Islet of Langerhans (tissue), 1 donor: ENCODE results near the gene MRPL55.

Source experiments
- FAIRE-seq: peaks from one replicate; lab custom pipeline; 2011; peaks lifted over from hg19 to GRCh38; lab: Jason Lieb, UNC

MRPL55 gene

DNA sequence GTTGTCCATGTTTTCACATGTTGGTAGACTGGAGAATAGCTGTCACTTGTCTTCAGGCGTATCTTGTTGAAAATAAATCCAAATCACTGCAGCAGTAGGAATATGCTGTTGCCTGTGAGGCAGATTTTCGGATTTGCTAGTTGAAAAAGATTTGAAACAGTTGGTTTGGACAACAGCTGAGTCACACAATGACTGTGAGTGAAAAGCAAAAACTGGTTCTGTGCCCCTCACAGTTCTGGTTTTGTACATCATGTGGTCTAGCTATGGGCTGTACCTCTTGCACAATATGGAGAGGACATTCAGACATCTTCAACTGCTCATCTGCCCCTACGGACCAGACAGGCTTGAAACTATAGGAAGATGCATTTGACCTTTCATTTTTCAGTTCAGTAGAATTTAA, 24.8 kb downstream of the MRPL55 start:
- no peak for FAIRE-seq

- FAIRE-seq = no peak
Measured at GRCh38 chr1:228083871-228084278, 25.2 kb downstream of the MRPL55 start.

GRCh38 chr1:228082918-228083870, 25.9 kb downstream of the MRPL55 start:
- no peak for FAIRE-seq

GRCh38 chr1:228082214-228082917, 26.7 kb downstream of the MRPL55 start, which contains the start of gene ARF1:
Gene ARF1 (plus strand): TSS chr1:228082708. CDS start chr1:228097115, 14,407 bp downstream.
- FAIRE-seq = no peak

- no peak for FAIRE-seq
Measured at GRCh38 chr1:228081578-228082213, 27.4 kb downstream of the MRPL55 start.

DNA sequence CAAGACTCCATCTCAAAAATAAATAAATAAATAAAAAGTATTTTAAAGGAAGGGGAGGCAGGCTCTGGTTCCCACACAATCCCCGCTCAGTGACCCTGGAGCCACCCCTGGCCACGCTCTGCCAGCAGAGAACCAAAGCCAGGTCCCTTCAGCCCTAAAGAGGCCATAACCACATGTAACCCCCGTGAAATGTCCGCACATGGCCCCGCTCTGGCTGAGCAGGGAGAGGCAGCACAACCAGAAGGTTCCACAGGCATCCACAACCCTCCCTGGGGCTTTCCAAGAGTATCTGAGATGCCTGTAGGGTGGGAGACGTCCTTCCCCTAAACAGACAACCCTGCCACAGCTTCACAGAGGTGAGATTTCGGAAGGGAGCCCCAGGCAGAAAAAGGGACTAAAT, 28.0 kb downstream of the MRPL55 start:
- FAIRE-seq = no peak

DNA sequence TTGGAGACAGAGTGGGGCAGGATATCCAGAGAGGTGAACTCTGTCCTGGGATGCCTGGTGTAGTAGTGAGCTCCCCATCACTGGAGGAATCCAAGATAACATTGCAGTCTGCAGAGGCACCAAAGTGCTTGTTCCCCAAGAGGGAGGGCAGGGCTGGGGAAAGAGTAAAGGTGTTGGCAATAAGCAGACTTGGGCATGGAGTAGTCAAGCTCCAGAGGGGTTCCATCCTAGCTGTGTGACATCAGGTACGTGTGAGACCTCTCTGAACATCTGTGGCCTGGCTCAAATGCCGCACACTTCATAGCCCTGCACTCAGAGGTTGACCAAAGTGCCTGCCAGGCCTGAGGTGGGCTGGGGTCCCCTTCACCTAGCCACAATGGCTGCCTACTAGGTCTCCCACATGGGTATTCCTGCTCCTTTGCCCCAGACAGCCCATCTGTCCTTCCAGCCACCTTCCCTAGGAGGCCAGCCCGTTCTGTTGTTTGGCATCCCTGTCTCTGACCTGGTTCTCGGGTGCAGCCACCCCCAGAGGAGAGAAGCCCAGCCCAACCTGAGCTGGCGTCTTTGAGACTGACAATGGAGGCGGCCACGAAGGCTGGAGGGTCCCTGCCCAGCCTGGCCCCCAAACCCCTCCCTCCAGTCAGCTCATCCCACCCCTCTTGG, 29.4 kb downstream of the MRPL55 start:
- FAIRE-seq = no peak

- no peak for FAIRE-seq
Measured at GRCh38 chr1:228079013-228079412, 30.1 kb downstream of the MRPL55 start.

DNA sequence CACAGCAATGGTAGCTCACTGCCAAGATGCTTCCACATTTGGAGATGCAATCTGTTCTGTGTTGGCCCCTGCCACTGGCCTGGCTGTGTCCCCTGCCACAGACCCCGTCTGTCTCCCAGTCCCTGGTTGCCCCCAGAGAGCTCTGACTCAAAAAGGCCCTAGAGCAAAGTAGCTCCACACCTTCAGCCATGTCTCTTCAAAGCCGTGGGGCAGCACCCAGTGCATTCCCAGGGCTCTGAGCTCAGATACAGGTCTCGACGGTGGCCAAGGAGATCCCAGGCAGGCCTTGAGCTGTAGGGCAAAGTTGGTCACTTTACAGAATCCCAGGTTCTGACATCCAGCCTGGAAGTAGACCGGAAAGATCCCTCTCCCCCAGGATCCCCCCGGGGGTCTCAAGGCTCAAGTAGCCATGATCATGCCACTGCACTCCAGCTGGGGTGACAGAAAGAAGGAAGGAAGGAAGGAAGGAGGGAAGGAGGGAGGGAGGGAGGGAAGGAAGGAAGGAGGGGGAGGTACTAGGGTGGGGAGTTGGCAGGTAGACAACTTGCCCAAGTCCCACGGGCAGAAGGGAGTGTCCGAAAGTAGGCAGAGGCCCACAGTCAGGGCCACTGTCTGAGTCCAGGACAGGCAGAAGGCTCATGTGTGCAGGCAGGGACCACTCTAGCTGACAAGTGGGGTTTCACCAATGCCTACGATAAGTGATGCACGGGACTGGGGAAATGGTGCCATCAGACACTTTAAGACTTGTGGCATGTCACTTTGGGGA, 31.4 kb downstream of the MRPL55 start:
- no peak for FAIRE-seq

DNA sequence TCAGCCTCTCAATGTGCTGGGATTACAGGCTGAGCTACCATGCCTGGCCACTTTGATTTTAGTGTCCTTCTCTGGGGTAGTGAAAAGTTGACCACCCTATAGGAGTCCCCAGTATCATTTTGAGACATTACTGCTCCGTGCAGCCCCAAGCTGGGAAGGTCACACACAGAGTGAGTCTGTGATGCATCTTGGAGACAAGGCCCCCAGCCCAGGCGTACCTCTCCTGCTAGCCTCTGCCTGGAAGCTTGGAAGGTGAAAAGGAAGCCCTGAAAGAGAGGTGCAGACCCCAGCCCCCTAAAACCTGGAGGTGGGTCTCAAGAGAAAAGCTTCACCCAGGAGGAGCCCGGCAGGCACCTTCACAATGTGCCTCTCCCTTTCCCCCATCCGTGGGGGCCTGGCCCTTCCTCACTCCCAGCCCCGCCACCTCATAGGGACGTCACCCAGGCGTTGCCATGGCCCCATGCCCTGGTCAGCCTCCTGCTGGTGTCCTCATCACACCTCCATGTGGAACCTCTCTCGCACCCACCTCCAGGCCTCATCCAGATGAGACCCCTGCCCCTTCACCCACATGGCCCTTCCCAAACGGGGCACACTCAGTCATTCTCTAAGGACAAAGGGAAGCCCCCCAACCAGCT, 32.2 kb downstream of the MRPL55 start:
- no peak for FAIRE-seq

DNA sequence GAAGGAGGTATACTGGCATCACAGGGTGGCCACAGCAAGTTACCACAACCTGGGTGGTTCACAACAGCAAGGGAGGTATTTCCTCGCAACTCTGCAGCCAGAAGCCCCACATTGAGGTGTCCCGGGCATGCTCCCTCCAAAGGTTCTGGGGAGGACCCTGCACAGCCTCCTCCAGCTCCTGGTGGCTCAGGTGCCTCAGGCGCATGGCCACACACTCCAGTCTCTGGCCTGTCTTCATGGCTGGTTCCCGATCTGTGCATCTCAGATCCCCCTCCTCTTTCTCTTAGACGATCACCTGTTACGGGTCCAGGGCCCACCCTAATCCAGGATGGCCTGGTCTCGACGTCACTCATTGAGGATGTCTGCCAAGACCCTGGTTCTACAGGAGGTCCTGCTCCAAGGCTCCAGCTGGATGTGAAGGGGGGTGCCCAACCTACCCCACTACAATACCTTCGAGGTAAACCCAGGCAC, 33.3 kb downstream of the MRPL55 start:
- FAIRE-seq = no peak

DNA sequence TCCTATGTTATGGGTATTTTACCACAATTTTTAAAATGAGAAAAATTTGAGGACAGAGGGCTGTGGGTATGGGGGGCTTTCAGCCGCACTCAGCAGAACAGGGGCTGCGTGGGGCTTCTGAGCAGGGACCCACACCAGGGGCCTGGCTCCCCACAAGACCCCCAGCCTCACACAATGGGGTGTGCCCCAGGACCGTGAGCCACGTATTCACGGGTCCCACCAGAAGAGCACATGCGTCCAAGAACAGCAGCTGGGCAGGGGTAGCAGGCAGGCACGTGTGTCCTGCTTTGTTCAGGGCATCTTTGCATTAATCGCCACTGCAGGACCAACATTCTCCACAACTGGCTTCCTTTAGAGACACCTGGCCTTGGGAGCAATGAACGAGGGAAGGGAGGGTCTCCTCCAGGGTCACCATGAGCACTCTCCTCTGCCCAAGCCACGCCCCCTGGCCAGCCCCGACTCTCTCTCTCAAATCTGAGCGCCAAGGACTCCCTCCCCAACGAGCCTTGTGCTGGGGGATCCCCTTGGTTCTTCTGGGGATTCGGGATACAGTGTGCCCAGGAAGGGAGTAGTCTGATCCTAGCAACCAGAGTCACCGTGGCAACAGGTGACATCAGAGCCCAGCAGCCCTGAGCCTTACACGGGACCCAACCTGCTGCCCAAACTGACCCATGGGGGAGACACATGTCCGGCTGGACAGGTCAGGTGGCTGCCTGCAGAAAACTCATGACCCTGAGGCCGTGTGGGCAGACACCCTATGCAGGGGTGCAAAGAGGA, 34.0 kb downstream of the MRPL55 start:
- FAIRE-seq = no peak

GRCh38 chr1:228073857-228074545, 35.1 kb downstream of the MRPL55 start:
- FAIRE-seq = no peak

DNA sequence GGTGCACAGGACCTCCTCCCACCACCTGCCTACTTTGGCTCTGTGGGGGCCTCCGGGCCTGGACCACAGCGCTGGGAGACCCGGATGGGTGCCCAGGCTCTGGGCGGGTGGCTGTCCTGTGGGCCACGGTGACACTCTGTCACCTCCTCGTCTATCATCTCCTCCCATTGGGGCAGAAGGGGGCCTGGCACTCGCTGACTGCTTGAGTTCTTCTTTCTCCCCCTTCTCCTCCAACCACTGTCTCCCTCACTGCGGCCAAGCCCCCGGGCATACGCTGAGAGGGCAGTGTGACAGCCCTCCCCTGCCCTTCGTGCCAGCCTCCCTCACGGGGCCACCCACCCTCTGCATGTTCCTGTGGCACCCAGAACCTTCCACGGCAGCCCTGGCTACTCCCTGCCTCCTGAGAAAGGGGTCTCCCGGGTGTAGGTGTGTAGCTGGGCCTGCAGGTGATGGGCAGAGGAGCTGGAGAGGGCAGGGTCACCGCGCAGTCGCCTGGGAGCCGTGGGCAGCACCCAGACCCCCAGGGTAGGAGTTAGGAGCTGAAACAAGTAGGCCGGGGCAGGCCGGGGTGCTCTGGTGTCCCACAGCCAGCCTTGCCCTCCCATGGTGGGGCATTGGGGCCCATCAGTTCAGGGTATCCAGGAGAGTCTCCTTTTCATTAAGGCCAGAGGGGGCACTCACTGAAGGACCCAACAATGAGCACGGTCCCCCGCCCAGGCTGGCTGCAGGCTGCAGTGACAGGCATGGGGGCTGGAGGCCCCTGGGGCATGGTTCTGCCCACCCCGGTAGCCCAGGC, 35.8 kb downstream of the MRPL55 start:
- FAIRE-seq = no peak

- no peak for FAIRE-seq
Measured at GRCh38 chr1:228072658-228073043, 36.4 kb downstream of the MRPL55 start.

- no peak for FAIRE-seq
Measured at GRCh38 chr1:228071839-228072657, 37.1 kb downstream of the MRPL55 start.

- FAIRE-seq = no peak
Measured at GRCh38 chr1:228070851-228071250, 38.2 kb downstream of the MRPL55 start.

- FAIRE-seq = no peak
Measured at GRCh38 chr1:228070173-228070572, 38.9 kb downstream of the MRPL55 start.
